ENCODE measurements around the gene RAPGEF4.

RAPGEF4 gene

GRCh38 chr2:172861656-172862476, 126.2 kb downstream of the RAPGEF4 start:
- DNase-seq (ENCODE audit: low read depth), result no peak

GRCh38 chr2:172863341-172863740, 127.7 kb downstream of the RAPGEF4 start:
- DNase-seq (ENCODE audit: low read depth), result no peak

- no peak for DNase-seq (ENCODE audit: low read depth)
Observed at GRCh38 chr2:172864182-172864581, 128.5 kb downstream of the RAPGEF4 start.

DNA sequence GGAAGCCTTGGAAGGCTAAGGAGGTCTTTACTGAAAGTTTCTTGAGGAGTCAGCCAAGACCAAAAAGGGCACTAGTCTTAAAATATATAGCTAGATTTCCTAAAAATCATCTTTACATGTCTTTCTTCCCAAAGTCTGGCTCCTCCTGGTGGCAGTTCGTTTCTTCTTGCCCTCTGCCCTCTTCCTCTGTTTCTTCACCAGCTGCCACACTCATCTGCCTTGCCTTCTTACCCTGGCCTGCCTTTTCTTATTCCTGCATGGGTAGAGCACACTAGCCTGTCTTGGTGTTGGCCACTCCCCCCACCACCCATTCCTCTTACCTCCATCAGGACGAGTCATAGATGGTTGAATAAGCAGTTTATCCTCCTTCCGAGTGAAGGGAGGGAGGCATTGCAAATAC, 129.8 kb downstream of the RAPGEF4 start:
- DNase-seq (ENCODE audit: low read depth), result no peak

- DNase-seq (ENCODE audit: low read depth), result no peak
Observed at GRCh38 chr2:172869861-172870260, 134.2 kb downstream of the RAPGEF4 start.

GRCh38 chr2:172870396-172870795, 134.8 kb downstream of the RAPGEF4 start:
- DNase-seq (ENCODE audit: low read depth), result no peak

GRCh38 chr2:172877826-172878225, 142.2 kb downstream of the RAPGEF4 start:
- no peak for DNase-seq (ENCODE audit: low read depth)

GRCh38 chr2:172878260-172878659, 142.6 kb downstream of the RAPGEF4 start:
- no peak for DNase-seq (ENCODE audit: low read depth)

DNA sequence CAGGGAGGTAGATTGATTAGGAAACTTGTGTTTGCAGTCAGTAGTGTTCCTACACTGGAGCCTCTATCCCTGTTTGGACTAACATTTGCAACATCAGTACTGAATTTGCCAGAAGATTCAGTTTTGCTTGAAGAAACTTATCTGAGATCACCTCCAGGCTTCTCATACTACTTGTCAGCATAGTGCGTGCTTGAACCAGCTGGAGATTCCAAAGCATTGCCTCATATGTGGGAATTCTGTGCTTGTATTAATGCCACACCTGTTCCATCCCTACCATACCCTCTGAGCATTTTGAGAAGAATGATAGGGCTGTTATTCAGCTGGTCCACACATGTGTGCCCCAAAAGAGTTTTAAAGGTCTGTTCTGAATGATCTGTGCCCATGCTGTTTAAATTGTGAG, 148.7 kb downstream of the RAPGEF4 start:
- no peak for DNase-seq (ENCODE audit: low read depth)

GRCh38 chr2:172885996-172886395, 150.4 kb downstream of the RAPGEF4 start:
- DNase-seq (ENCODE audit: low read depth), result no peak

DNA sequence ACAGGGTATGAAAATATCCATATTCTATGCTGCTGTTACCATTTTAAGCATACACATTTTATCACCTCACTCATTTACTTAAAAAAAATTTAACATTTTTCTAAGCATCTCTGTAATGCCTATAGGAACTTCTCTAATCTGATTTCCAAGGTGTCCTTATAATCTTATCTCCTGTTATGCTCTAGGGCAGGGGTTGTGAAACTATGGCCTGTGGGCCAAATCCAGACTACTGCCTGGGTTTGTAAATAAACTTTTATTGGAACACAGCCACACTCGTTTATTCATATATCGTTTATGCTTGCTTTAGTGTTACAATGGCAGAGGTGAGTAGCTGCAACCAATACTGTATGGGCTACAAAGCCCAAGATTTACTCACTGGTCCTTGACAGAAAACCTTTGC, 151.6 kb downstream of the RAPGEF4 start:
- no peak for DNase-seq (ENCODE audit: low read depth)

- DNase-seq (ENCODE audit: low read depth), result no peak
Observed at GRCh38 chr2:172888714-172889669, 153.3 kb downstream of the RAPGEF4 start.

DNA sequence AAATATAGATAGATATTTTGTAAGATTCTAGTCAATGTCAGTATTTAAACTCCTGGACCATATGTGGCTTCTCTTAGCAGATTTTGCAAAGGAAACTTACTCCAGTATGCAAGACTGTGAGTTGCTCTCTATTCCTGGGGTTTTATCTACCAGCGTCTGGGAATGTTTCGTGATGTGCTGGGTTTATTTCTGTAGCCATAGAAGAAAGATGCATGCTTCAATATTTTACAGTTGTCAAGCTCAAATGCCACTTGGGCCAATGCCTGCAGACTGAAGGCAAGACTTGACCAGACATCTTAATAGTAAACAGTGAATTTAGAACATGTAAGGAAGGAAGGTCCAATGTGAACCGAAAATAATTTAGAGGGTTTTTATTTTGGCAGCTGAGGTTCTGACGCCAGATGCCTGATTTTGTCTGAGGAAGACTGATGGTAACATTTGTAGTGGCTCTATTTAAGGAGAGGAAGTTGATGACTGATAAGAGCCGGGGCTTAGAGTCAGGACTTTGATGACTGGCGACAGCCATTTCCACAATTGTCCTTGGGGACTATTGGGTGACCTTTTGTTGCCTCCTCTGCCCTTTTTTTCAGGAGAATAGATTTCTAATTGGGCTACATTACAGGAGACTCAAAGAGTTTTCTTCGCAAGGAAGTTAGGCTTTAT, 154.3 kb downstream of the RAPGEF4 start:
- no peak for DNase-seq (ENCODE audit: low read depth)

- no peak for DNase-seq (ENCODE audit: low read depth)
Observed at GRCh38 chr2:172893111-172893510, 157.5 kb downstream of the RAPGEF4 start.

GRCh38 chr2:172893671-172894070, 158.0 kb downstream of the RAPGEF4 start:
- DNase-seq (ENCODE audit: low read depth), result no peak

DNA sequence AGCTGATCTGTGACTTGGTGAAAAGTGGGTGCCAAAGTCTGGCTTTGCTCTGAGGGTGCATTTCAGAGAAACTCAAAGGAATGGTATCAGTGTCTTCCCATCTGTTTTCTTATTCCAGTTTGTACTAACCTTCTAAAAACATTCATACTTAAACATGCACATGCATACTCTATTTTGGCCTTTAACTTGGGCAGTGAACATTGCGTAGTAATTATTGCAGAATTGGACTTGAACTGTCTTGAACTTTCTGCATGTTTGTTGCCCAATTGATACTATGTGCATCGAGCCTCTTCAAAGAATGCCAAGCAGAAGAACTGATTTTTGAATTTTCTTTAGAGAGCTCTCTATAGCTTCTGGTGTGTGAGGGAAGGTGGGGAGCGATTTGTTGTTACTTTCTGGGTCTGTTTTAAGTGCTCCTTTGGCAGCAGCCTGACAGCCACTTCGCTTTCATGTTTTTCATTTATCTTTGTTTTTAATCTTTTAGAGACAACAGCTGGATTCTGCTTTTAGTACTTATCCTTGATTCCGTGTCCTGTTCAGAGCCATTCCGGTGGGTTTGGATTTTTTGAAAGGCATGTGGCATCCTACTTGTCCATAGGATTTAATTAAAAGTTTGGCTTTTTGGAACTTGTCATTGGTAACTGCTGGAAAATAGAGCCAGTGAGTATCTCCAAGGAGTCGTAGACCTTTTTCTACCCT, 159.2 kb downstream of the RAPGEF4 start:
- no peak for DNase-seq (ENCODE audit: low read depth)

GRCh38 chr2:172896661-172897081, 161.0 kb downstream of the RAPGEF4 start:
- no peak for DNase-seq (ENCODE audit: low read depth)

DNA sequence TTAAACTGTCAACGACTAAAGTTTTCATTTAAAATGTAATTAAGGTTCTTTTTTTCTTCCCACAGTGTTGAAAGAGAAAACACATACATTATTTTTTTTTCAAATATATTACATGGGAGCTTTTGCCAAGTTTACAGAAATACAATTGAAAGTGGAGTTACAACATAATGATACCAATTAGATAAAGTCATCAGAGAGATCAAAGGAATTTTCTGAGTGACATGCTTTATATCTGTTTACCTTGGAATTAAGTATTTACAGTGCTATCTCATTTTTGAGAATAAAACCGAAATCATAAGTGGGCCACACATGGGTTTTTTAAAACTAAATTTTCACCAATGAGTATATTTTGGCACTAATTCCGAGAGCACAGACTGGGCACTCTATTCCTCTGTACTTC, 165.2 kb downstream of the RAPGEF4 start:
- DNase-seq (ENCODE audit: low read depth), result no peak

- no peak for DNase-seq (ENCODE audit: low read depth)
Observed at GRCh38 chr2:172901913-172902312, 166.3 kb downstream of the RAPGEF4 start.

DNA sequence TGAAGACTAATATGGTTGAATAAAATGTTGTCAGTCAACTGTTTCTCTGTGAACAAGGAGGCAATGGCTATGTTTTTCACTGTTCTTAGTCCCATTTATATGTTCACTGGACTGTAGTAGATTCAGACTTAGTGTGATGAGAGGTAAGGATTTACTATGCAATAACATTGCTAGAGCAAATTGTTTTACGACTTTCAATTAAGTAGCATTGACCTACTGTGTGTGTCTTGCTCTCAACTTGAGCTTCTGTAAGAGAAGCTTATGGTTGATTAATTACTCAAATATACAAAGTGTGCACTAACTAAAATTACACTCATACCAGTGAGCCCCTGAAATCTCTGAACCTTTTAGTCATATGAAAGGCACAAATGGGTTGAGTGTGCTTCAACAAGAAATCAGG, 168.6 kb downstream of the RAPGEF4 start:
- no peak for DNase-seq (ENCODE audit: low read depth)

GRCh38 chr2:172905937-172906811, 170.5 kb downstream of the RAPGEF4 start:
- DNase-seq (ENCODE audit: low read depth), result no peak
